Fibroblast of lung (primary cell): ENCODE results near the gene CMTM5.

ENCODE experiments used
- EZH2 ChIP-seq: IDR thresholded peaks from 2 replicates; pipeline ENCODE4 v1.5.1; 2012; ENCODE audit warnings: low read length, control low read depth, mild to moderate bottlenecking; ENCODE audit errors: missing control alignments
- TF ChIP-seq, protein P1 (sequence below), 2 donors: IDR thresholded peaks in 1 of 2; conservative IDR thresholded peaks in 1 of 2; 1 replicate in 1 of 2; 2 replicates in 1 of 2; pipeline ENCODE4 v1.5.1; 2011 to 2012; ENCODE audit warnings: low read length in 2 of 2, control low read depth in 1 of 2, inconsistent platforms in 1 of 2, low read depth in 1 of 2, mild to moderate bottlenecking in 1 of 2

DNA sequence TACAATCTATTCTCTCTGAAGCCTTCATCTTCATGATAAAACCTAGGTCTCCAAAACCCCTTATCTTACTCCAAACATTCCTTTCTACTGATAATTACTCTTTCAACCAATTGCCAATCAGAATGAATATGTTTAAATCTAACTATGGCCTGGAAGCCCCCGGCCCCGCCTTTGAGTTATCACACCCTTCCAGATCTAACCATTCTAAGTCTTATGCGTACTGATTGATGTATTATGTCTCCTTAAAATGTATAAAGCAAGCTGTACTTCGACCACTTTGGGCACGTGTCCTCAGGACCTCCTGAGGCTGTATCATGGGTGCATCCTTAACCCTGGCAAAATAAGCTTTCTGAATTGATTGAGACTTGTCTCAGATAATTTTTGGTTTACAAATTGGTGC, 41.2 kb upstream of the CMTM5 start:
- TF ChIP-seq, protein P1, sequence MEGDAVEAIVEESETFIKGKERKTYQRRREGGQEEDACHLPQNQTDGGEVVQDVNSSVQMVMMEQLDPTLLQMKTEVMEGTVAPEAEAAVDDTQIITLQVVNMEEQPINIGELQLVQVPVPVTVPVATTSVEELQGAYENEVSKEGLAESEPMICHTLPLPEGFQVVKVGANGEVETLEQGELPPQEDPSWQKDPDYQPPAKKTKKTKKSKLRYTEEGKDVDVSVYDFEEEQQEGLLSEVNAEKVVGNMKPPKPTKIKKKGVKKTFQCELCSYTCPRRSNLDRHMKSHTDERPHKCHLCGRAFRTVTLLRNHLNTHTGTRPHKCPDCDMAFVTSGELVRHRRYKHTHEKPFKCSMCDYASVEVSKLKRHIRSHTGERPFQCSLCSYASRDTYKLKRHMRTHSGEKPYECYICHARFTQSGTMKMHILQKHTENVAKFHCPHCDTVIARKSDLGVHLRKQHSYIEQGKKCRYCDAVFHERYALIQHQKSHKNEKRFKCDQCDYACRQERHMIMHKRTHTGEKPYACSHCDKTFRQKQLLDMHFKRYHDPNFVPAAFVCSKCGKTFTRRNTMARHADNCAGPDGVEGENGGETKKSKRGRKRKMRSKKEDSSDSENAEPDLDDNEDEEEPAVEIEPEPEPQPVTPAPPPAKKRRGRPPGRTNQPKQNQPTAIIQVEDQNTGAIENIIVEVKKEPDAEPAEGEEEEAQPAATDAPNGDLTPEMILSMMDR (conservative IDR thresholded peaks at IDR 0.05 in 1 of 2, IDR thresholded peaks at IDR 0.05 in 1 of 2; ENCODE audit: low read depth in 1 of 2, low read length in 2 of 2), result no peak
- TF ChIP-seq EZH2, result no peak
